Neural progenitor cell (in vitro differentiated cells): ENCODE results near the gene CANT1.

ENCODE experiments used
- CTCF ChIP-seq: fragments of 200-600 bp; sonication (generic); IDR thresholded peaks from 2 replicates; pipeline ENCODE4 v1.5.1; 2017; ENCODE audit warnings: antibody characterized with exemption, mild to moderate bottlenecking
- EZH2phosphoT487 ChIP-seq: fragments of 200-600 bp; sonication (generic); IDR thresholded peaks from 2 replicates; pipeline ENCODE4 v1.6.1; 2017; ENCODE audit warnings: antibody characterized with exemption

DNA sequence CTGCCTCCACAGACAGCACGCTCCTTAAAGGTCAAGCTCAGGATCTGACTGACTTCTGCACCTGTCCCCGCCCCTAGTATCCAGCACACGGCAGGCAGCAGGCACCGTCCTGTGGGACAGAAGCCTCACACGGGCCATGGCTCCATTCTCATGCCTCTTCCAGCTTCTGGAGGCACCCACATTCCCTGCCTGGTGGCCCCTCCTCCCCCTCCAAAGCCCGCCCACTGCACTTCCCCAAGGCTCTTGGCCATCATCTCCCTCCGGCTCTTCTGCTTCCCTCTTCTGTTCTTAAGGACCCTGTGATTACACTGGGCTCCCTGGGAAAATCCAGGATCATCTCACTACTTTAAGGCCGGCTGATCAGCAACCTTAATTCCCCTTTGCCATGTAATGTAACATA, 3.5 kb downstream of the CANT1 start:
- TF ChIP-seq EZH2phosphoT487 (no peak), CTCF (no peak)
